Measurements from ENCODE around the gene BPIFA2.

GRCh38 chr20:33177866-33178265 is 9.9 kb downstream of the BPIFA2 start:
- TF ChIP-seq CTCF (IDR thresholded peaks at IDR 0.05 in 2 of 3, conservative IDR thresholded peaks at IDR 0.05 in 1 of 3; ENCODE audit: insufficient read depth in 2 of 3, low read depth in 1 of 3, low read length in 3 of 3) (no peak), EP300 (IDR thresholded peaks at IDR 0.05; ENCODE audit: low read length) (no peak), SRF (CRISPR knock-in tag; IDR thresholded peaks at IDR 0.05) (no peak), MAFG (tag; conservative IDR thresholded peaks at IDR 0.05) (no peak), MAX (CRISPR knock-in tag; IDR thresholded peaks at IDR 0.05) (no peak), RERE (CRISPR knock-in tag; IDR thresholded peaks at IDR 0.05; ENCODE audit: borderline replicate concordance) (no peak)
